ENCODE results near the gene MAP3K4.

MAP3K4 gene

DNA sequence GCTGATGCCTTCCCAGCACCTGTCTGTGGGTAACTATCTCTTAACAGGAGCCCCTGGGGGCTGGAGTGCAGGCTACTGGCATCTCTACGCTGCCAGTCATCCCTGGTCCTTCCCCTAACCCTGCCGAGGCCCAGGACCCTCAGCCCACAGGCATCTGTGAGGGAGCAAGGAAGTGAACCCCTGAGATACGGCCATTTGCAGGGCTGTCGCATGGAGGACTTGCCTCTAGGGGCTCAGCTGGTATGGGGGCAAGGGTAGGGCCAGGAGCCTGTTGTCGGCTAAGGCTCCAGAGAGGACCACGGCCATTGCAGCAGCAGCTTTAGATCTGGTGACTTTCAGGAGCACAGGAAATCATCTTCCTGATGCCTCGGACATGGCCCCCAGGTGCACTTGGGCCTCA, 49.7 kb downstream of the MAP3K4 start:
- no peak for DNase-seq

DNA sequence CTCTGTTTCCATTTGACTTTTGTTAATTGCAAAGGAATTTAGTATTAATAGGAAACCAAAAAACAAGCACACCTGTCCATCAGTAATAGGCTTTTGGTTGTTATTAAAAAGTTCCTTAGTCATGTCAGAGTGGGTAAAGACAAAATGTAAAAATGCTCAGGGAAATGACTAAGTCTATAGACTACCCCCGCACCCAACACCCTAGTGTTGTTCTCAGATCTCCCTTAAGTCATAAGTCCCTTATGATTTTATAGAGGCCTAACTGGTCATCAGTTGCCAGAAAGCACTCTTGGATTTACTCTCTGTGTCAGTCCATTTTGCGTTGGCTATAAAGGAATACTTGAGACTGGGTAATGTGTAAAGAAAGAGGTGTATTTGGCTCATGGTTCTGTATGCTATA, 52.8 kb downstream of the MAP3K4 start:
- no peak for DNase-seq

GRCh38 chr6:161048641-161049040, 57.1 kb downstream of the MAP3K4 start:
- DNase-seq: no peak

GRCh38 chr6:161050134-161050765, 58.7 kb downstream of the MAP3K4 start:
- DNase-seq: no peak

DNA sequence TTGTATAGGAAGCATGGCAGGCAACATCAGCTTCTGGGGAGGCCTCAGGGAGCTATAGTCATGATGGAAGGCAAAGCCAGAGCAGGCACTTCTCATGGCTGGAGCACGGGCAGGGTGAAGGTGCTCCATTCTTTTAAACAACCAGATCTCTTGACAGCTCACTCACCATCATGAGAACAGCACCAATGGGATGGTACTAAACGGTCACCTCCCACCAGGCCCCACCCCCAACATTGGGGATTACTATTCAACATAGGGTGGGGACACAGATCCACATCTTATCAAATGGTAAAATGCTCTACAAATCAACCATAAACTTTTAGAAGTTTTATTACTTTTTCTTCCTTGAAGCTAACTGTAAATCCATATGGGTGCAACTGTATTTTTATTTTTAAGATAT, 61.5 kb downstream of the MAP3K4 start:
- DNase-seq: no peak

DNA sequence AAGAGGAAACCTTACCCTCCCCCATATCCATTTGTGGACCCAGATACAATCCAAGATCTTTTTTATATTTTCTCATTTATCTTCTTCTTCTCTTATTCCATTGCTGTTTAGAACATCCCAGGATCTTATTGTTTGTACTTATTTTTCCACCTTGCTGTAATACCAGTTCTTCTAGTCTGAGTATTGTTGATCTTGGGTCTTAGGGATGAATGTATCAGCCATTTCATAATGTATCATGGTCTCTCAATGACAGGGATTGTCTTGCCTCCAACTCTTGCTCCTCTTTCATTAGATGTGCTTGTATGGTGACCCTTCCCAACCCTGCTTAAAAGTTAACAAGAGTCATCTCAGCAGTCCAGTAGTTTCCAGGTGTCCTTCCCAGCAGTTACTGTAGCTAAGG, 63.3 kb downstream of the MAP3K4 start:
- DNase-seq: no peak

DNA sequence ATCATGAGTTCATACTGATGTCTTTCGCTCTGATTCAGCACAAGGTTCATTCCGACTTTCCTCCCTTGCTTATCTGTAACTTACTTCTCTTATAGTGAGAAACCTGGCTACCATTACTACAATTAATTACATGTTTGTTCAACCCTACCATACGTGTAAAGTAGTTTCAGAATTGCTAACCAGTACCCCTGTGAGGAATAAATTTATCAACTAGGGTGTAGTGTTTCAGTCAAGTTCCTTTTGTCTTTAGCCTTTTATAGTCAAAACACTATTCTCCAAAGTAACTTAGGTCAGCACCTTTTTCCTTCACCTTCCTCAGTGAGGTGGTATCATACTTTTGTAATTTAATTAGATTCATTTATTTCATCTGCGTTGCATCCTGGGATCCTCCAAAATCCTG, 64.9 kb downstream of the MAP3K4 start:
- no peak for DNase-seq

DNA sequence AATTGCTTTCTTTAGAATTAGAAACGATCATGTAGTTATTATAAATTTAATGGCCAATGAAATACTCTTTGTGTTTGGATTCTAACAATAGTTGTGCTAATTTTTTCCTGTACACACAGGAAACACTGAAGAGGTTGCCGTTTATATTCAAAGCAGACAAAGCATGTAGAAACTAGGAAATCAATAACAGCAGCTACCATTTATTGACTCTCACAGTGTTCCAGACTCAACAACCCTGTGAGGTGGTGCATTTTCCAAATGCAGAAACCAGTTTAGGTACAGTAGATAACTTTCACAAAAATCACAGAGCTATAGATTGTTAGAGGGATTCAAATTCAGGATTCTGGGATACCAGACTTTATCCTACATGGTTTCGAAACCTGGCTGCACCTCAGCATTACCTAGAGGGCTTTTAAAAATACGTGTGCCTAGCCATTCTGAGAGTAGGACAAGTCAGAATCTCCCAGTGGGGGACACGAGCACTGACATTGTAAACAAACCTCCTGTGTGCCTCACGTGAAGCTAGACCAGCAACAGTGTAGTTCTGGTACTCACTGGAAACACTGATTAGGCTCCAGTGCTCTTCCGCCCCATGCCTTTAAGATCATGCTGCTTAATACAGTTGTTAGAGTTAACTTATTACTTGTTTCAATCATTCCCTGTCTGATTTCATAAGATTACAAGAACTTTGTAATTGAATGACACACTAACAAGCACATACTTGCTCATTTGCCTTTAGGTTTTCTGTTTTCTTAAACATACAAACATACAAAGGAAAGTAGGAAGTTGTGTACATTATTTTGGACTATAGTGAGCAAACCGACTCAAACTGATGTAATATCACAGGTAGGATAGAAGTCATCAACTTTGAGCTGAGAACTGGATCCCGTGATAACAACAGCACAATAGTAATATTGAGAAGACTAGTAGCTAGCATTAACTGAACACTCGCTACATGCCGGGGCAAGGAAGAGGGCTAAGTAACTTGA, 65.8 kb downstream of the MAP3K4 start:
- DNase-seq: no peak

DNA sequence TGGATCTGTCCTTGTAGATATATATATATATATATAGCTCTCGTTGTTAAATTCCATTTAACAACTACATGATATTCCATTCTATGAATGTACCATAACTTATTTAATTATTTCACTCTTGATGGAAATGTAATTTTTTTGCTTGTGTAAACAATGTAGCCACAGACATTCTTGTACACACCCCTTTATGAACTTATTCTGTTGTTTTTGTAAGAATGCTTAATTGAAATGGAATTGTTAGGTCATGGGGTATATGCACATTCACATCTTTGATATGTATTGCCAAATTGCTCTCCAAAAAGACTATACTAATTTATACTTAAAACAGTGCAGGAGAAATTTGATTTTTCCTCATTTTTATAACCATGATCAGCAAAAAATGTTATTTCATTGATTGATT, 67.2 kb downstream of the MAP3K4 start:
- no peak for DNase-seq

GRCh38 chr6:161061576-161061975, 70.0 kb downstream of the MAP3K4 start:
- DNase-seq: no peak

DNA sequence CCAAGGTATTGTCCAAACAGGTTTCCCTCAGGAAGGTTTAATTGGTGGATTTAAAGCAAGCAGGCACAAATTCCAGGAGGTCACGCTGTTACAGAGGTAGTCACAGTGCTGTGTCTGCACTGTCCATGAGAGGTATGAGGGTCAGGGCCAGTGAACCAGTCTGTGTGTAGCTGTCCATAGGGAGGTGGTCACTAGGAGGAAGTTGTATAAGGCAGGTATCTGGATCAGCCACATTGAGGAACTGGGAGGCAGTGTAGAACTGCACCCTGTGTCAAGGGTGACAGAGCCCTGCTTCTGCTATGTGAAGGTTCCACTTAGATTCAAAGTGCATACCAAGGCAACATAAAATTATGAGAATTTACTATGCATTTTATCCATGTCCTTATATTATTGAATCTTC, 73.3 kb downstream of the MAP3K4 start:
- no peak for DNase-seq

GRCh38 chr6:161066511-161066910, 74.9 kb downstream of the MAP3K4 start:
- no peak for DNase-seq

GRCh38 chr6:161067749-161068148, 76.2 kb downstream of the MAP3K4 start:
- DNase-seq: peak; percentile 45

GRCh38 chr6:161068321-161068741, 76.8 kb downstream of the MAP3K4 start:
- peak; percentile 55 for DNase-seq

DNA sequence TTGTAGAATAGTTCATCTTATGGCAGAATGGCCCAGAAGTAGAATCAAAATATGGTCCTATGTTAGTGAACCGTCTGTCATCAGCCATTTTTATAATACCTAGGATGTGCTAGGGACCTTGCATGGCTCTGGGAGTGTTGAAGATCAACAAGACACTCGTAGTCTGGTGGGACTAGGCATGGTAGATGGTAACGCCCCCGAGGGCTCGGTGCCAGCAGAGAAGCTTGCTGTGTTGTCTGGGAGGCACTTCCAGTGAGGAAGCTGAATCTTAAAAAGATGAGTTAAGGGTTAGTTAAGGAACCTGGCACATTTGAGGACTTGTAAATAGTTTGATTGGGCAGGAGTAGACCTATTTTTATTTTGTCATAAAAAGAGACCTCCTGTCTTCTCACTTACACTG, 82.4 kb downstream of the MAP3K4 start:
- DNase-seq: no peak

GRCh38 chr6:161074496-161075121, 83.0 kb downstream of the MAP3K4 start:
- DNase-seq: no peak

DNA sequence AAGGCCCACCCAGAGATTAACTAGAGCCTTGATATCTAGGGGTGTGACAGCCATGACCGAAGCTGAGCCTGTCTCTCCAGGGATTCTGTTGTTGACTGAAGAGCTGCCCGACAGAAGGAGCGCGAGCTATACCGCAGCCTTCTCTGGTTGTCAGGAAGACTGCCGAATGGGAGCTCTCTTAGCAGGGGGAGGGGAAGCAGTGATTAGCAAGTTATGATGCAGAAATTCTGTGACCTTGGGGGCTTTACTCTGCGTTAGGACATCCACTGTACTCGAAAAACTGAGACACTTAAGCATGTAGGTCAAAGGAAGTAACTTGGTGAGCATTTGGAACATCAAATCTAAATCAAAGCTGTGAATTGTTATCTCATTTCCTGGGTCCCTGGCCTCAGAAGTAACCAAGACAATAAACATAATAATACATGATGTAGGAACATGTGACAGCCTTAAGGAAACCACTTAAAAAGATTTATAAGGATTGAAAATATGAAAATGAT, 84.7 kb downstream of the MAP3K4 start:
- no peak for DNase-seq

DNA sequence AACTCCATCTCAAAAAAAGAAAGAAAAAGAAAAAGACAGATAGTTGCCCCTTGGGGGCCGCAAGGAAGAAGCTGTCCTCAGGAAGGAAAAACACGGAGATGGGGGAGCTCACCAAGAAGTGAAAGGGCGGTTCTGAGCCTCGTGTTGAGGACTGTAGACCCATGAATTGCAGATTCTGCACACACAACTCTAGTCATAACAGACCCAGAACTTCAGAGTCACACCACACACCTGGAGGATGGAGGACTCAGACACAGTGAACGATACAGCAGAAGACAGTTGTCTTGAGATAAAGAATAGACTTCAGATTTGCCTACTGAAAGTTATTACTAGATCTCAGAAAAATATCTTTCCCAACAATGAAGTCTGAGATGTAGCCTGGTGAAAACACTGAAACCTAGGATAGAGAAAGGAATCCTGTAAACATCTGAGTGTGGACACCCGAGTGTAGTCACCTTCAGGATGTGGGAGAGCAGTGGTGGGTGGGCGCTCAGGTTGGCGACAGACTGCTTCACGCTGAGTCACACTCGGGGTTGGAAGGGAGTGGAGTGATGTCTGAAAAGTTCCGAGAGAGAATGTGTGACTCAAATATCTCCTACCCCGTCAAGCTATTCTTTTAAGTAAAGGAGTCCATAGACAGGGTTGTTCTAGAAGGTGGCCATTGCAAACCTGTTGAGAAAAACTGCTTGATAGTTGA, 88.1 kb downstream of the MAP3K4 start:
- no peak for DNase-seq

DNA sequence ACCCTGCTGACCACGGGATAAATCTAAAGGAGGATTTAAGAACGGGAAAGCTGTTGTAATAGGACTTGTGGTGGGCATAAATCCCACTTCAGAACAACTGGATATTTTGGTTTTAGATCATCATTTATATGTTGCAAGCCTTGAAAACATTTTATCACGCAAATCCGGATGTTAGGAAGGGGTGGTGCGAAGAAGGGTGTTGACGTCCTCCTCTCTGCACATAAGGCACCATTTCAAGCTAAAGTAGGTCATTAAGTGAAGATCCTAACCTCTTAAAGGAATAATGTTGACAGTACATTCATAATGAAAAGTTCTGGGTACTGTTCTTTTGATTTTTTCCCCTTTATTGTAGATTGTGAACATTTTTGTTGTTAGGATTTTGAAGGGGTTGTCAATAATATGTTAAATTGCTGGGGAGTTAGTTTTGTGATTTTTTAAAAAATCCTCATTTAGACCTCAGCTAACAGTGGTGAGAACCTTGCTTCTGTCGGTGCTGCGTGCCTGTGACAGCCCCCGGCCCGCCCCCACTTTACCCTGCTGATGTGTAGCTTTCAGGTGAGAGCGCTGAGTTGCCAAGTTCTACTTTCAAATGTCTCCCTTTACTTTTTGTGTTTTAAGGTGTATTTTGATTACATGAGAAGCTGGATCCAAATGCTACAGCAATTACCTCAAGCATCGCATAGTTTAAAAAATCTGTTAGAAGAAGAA, 88.8 kb downstream of the MAP3K4 start:
- no peak for DNase-seq

- no peak for DNase-seq
These were observed 90.6 kb downstream of the MAP3K4 start for GRCh38 chr6:161082215-161082614.

DNA sequence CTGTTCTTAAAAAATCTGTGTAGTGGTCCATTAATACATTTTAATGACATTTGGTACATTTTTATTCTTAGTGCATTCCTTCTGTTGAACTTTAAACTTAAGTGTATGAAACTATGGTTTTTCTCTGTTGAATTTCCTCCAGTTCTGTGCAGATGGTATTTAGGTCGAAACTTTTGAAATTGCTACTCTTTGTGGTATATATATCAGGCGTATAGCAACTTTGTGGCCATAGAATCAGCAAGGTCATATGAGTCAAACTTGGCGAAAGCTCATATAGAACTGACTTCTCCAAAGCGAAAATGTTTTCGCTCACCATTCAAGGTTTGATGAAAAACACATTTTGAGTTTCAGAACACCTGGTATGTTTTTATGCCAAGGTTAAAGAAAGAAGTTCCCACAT, 93.7 kb downstream of the MAP3K4 start:
- no peak for DNase-seq

- no peak for DNase-seq
These were observed 97.2 kb downstream of the MAP3K4 start for GRCh38 chr6:161088676-161089328.
